HG03108 (cell line): Measurements from ENCODE around the gene CEP85.
"Not testable (repeated sequence)": the region's sequence is repeated elsewhere in the genome, so short reads cannot be mapped to it uniquely, and the experiment has no call there.

ENCODE experiments used
- ATAC-seq: cut with Tn5 transposase; IDR thresholded peaks from one replicate; pipeline ENCODE4 v1.9.1; 2021; ENCODE audit warnings: moderate library complexity; ENCODE audit not compliant: unreplicated experiment

CEP85 gene

DNA sequence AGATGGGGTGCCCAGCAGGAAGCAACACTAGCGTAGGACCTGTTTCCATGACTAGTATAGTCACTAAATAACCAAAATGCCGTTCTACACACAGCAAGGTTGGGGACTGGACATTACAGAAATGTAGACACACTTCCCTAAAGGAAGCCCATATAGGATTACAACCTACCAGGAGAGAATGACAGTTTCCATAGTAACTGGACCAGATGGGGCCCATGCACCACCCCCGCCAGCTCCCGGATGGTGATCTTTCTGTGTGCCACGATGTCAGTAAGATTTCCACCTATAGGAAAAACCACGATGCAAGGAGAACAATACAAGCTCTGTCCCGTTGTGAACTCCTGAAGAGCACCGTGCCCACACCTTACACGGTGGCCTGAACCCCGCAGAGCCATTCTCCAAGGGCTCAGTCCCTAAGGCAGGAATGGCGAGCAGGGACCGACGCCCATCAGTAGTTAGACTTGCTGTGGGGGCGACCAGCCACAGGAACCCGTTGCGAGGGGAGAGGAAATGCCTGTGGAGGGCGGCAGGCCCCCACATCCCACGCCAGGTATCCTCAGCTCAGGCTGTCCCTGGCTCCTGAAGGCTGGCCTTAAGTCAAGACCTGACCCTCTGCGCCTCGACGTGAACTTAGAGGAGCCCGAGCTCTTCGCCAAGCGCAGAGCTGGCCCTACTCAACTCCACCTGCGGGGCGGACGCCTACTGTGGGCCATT lies 13.6 kb upstream of the CEP85 start:
- ATAC-seq, result no peak

DNA sequence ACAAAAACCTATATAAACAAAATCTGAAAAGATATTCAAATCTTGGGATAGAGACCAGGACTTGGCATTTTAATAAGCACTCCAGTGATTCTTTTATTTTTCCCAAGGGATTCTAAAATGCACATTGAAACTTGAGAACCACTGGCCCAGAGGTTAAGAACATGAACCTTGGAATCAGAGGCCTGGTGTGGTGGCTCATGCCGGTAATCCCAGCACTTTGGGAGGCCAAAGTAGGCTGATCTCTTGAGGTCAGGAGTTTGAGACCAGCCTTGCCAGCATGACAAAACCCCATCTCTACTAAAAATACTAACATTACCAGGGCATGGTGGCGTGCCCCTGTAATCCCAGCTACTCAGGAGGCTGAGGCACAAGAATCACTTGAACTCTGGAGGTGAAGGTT lies 12.9 kb upstream of the CEP85 start:
- ATAC-seq, result no peak

DNA sequence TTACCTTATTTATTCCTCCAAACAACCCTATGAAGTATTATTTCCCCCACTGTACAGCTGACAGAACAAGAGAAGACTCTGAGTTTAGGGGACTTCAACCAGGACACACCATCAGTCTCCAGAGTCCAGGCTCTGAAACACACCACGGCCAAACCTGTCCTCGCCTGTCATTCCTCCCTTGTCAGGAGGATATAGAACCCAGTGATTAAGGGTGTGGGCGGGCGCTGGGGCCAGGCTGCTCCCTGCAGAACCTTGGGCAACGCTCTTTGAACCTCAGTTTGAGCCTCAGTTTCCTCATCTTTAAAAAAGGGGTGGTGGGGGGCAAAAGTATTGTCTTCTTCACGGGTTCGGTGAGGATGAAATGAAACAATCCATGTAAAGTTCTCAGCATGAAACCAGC lies 9.4 kb upstream of the CEP85 start:
- ATAC-seq, result no peak

DNA sequence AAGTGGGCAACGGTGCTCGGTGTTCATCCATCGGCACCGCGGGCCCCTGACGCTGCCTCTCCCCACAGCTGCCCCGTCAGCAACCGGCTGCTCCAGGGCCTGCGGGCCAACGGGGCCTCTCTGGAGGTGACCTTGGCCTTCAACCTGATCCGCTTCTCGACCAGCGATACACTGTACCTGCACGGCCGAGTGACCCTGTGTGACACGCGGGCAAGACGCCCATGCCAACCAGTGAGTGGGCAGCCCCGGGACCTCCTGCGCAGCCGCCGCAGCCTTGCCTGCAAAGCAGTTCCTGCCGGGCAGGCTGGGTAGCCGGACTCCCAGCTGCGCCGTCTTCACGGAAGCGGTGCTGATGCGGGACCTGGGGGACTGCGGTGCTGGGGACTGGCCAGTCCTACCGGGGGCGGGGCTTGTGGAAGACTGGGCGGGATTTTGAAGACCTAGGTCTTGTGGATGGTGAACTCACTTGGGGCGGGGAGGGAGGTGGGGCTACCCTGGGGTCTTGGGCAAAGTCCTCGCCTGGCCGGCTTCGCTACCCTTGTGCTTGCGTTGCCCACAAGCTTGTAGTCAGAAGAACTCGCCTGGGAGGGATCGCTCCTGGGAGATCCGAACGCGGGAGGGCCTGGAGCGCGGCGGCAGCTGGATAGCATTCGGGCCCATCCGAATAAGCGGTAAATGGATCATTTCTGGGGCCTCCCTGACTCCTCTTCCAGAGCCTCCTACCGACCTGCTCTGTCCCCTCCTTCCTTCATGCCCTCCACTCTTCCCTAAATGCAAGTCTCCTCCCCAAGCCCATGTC lies 8.8 kb upstream of the CEP85 start:
- ATAC-seq, result no peak

DNA sequence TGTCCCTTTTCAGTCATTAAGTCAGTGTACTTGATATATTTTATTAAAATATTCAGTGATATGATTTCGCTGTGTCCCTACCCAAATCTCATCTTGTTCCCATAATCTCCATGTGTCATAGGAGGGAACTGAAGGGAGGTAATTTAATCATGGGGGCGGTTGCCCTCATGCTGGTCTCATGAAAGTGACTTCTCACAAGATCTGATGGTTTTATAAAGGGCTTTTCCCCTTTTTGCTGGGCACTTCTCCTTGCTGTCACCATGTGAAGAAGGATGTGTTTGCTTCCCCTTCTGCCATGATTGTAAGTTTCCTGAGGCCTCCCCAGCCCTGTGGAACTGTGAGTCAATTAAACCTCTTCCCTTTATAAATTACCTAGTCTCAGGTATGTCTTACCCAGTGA lies 3.3 kb upstream of the CEP85 start:
- ATAC-seq, result not testable (repeated sequence)

DNA sequence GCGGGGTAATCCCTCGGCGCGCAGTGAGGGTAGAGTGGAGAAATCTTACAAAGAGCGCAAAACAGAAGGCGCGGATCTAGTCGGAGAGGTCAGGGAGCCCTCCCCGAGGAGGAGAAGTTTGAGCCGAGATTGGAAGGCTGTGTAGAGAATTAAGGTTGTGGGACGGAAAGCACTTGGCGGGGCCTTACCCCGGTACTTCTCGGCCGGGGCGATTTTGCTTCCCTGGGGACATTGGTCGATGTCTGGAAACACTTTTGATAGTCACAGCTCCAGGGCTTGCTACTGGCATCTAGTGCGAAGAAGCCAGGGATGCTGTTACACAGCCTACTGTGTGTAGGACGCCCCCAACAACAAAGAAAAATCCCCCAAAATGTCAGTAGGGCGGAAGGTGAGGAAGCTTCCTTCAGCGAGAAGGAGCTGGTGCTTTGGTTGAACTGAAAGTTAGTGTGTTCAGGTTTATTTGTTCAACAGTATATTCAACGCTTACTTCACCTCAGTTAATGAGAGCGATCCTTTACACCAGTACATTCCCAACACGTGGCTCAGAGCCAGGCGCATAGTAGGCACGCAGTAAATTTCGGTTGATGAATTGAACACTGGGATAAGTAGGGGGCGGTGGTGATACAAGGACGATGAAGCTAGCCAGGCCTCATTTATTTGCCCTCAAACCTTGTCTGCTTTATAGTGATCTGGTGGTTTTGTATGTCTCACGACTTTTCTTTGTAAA lies 807 bp downstream of the CEP85 start:
- ATAC-seq, result peak; percentile 5

DNA sequence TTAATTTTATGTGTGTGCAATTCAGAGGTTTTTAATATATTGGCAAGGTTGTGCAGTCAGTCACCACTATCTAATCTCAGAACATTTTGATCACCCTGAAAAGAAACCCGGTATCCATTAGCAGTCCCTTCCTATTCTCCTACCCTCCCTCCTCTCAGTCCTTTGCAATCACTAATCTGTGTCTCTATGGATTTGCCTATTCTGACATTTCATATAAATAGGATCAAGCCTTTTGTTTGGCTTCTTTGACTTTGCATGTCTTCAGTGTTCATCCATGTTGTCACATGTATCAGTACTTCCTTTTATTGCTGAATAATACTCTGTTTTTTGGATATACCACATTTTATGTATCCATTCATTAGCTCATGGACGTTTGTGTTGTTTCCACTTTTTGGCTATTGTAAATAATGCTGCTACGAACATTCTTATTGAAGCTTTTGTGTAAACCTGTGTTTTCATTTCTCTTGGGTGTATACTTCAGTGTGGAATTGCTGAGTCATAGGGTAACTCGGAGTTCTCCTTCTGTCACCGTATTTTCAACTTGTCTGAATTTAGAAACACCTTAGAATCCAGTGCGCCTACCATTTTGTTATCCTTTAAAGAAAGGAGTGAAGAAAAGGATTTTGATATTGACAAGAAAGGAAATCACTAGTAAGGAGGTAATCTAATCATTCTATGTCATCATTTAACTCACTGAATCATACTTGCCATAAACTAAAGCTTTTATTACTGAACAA lies 3.4 kb downstream of the CEP85 start:
- ATAC-seq, result no peak

DNA sequence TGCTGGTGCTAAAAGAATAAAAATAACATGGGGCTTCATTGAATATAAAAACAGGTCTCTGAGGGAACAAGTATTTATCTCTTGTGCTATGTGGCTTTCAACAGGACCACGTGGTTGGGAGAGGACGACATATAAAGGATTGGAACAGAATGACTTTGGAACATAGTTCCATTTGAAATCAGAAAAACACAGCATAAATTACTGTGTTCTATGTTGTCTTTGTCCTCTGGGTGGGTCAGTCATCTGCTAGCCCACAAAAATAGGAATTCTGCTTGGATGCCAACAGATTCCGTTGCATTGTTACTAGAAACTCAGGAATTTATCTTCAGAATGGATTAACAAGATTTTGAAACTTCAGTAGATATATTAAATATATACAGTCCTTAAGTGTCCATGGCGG lies 5.9 kb downstream of the CEP85 start:
- ATAC-seq, result no peak

DNA sequence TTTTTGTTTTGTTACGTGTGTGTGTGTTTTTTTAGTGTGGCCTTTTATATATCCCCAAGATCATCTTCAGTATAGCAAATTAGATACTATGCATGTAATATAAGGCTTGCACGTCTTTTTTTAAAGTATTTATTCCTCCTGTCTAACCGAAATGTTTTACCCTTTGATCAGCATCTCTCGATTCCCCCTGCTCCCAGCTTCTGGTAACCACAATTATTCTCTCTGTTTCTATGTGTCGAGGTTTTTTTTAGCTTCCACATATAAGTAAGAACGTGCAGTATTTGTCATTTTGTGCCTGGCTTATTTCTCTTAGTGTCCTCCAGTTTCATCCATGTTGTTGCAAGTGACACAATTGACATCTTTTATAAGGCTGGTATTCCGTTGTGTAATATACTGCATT lies 18.7 kb downstream of the CEP85 start:
- no peak for ATAC-seq

DNA sequence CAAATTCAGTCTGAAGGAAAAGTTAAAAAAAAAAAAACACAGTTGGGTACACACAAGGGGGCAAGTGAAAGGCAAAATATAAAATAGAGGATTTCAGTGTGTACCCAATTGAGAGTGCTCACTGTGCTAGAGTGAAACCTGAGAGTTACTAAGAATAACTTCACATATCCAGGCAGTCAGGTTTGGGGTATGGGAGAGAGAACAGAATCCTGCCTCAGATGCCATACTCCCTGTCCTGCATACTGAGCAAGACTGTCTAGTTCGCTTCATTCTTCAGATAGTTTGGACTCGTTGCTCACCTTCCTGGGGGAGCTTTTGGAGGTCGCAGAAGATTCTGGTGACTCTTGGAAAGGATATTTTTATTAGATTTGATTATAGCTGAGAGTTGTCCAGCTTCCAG lies 20.4 kb downstream of the CEP85 start:
- ATAC-seq, result no peak

DNA sequence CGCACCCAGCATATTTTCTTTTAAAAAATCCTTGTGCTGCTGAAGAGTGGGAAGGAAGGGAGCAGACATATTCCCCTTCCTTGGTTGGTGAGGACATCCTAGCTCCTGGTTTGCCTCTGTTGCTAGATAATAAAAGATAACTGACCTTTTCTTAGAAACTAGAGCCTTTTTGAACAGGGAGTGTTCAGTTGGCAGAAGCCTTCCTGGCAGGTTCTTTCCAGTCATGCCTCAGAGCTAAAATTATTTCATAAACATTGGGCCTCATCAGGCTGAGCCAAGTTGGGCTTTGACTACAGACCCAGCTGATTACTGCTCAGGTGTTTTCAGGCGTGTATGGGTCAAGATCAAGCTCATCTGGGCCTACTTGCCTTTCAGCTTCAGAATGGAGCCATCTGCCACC lies 23.2 kb downstream of the CEP85 start:
- ATAC-seq, result no peak

DNA sequence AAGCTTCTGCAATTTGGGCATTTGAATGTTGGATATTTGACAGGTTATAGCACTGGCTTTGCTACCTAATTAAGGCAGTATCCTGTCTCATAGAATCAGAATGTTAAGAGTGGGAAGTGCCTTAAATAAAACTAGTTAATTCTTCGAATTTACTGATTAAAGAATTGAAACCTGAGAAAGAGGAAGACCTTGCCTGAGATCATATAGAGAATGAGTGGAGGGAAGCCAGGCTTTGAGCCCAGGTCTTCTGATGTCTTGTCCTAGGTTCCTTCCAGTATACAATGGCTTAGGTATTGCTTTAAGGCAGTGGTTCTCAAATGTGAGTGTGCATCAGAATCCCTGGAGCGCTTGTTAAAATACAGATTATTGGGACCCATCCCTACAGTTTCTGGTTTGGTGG lies 25.0 kb downstream of the CEP85 start:
- no peak for ATAC-seq

DNA sequence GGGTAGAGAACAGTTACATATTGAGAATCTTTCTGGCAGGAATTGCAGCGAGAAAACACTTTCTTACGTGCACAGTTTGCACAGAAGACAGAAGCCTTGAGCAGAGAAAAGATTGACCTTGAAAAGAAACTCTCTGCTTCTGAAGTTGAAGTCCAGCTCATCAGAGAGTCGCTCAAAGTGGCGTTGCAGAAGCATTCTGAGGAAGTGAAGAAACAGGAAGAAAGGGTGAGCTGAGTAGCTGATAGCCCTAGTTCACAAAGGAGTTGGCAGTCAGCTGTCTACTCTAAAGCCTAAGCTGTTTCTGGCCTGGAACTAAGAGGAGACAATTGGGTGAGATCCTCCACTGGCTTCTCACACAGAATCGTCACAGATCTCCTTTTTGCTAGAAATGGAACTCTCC lies 25.6 kb downstream of the CEP85 start:
- ATAC-seq, result no peak

DNA sequence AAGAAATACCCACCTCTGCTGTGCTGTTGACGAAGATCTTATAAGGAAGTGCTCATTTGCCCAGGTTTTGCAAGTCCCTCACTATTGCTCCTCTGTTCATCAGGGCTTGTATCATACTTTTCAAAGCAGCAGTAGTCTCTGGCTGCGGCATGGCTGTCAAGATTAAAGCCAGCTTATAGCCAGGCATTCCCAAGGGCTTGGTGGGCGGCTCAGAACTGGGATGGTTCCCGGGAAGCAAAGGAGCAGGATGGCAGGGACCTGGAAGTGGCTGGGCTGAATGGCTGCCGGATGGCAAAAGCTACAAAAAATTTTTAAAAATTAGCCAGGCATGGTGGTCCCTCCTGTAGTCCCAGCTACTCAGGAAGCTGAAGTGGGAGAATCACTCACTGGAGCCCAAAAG lies 29.2 kb downstream of the CEP85 start:
- no peak for ATAC-seq

DNA sequence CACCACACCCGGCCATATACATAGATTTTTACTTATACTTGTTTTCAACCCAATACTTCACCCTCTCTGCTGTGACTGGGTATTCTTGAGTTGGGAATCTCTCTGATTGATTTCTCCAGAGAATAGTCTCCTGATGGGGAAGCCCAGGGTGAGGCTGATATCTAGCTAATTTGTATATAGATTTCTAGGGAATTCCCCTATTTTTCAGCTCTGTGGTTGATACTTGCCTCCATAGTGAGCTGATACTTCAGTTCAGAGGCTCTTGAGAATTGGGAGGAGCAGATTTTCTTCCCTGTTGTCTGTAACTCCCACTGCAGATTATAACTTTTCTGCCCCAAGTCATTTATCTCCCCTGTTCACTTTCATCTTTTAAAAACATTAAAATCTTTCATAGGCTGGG lies 31.4 kb downstream of the CEP85 start:
- ATAC-seq, result no peak

DNA sequence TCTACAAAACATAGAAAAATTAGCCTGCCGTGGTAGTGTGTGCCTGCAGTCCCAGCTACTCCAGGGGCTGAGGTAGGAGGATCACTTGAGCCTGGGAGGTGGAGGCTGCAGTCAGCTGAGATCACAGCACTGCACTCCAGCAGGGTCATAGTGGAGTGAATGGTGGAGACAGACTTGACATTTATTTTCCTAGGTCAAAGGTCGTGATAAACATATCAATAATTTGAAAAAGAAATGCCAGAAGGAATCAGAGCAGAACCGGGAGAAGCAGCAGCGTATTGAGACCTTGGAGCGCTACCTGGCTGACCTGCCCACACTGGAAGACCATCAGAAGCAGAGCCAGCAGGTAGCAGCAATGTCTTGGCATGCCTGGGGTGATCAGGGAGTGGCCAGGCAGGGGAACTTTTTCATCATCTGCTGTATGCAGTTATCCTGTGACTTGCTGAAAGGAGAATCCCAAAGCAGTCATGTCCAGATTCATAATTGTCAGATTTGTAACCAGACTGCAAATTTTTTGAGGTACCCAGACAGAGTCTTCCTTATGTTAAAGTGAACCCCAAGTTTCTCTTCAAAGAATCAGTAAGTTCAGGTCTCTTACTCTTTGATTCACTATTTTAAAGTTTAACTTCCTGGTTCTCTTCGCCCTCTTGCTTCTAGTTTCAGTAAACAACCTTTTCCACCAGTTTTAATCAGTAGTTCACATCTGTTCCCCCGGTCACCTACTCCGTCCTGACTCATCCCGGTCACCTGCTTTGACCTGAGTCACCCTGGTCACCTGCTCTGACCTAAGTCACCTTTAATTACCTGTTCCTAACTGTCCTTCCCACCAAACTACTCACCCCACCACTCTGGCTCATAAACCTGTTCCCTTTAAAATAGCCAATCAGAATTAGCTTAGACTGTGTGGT lies 34.5 kb downstream of the CEP85 start:
- ATAC-seq, result no peak

DNA sequence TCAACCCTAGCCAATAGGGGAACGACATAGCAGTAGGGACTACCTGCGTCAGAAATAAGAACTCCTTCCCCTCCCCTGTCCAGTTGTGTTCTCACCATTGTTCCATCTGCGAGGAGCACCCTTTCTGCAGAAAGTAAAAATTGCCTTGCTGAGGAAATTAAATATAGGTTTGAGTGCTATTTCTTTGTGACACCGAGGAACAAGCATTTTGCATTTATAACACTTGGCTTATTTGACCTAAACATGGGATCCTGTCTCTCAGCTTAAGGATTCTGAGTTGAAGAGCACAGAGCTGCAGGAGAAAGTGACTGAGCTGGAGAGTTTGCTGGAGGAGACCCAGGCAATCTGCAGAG lies 35.2 kb downstream of the CEP85 start:
- no peak for ATAC-seq

DNA sequence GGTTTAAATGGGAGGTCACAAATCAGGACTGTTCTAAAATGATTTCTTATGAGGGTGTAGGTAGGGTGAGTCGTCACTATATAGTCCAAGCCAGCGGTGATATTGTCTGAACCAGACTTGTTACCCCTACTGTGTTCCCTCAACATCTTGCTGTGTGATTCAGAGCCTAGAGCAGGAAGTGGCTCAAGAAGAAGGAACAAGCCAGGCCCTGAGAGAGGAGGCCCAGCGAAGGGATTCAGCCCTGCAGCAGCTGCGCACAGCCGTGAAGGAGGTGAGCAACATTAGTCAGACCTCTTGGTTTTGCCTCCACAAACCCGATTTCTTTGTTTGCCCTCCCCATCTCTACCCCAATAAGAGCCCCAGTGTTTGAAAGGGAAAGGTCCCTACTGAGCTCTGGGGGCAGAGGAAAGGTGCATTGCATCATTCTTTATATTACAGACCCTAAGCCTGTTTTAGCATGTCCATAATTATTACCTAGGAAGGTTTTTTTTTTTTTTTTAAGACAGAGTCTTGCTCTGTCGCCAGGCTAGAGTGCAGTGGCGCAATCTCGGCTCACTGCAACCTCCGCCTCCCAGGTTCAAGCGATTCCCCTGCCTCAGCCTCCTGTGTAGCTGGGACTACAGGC lies 40.9 kb downstream of the CEP85 start:
- no peak for ATAC-seq

DNA sequence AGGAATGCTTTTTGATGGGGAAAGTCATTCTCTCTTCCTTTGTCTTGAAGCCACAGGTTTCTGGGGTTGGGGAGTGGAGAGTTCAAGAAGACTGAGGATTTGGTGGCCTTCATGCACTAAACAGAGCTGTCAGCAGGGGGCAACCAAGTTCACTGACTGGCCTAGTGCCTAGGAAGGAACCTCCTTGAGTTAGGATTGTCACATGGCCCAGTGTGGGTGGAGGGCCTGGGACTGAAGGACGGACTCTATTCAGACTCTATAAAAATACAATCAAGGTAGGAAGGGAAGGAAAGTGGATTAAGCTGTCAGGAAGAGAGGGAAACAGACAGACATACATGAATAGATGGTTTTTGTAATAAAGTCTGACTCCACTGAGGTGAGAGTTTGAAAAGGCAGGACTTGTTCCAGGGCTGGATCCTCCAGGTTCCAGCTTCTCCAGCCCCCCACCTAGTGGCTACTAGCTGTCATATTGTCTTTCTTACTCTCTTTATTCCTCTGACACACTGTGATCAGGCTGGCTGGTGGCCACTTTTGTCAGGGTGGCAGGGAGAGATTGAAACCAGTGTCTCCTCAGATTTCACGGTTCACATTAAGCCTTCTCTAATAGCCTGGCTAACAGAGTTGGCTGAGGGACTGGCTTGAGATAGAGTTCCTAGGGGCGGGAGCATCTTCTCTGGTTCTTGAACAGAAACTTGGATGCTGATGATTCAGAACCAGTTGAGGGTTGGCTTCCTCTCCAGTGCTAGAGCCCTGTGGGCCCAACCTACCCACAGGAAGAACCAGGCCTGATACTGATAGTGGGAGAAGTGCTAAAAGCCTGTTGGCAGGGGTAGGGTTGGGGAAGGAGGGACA lies 41.8 kb downstream of the CEP85 start:
- peak; percentile 31 for ATAC-seq
